ENCODE measurements around the gene S100A11. TPM values are rescaled to one million over a fixed set of nuclear protein-coding genes. Genes with fewer than 3 reads are reported as not detected.
"Not testable (repeated sequence)": the region's sequence is repeated elsewhere in the genome, so short reads cannot be mapped to it uniquely, and the experiment has no call there.

The S100A11 gene
- total RNA-seq, result 100 to 1,000 TPM; 317 to 578 (median 488) TPM

GRCh38 chr1:152036267-152037216 lies at the start of gene S100A11:
TSS of gene S100A11 (minus strand) at chr1:152037004. CDS start at chr1:152036915, 89 bp downstream.
- TF ChIP-seq CTCF (IDR thresholded peaks at IDR 0.05) (no peak), POLR2AphosphoS5 (IDR thresholded peaks at IDR 0.05) (peak; percentile 90 to 97), POLR2A (IDR thresholded peaks at IDR 0.05) (peak; percentile 90 to 99 (median 96)), EP300 (IDR thresholded peaks at IDR 0.05) (peak in 1 of 4 donors; percentile 31)
- 0 to 1% methylated on average over 50 to 53 of the region's 53 CpGs for WGBS, 2 donors
- H3K4me1 ChIP-seq, result peaks cover 21 to 49% (median 44%) of the 10 kb centered on the region in 4 donors
- no peaks in the 10 kb centered on the region for H3K9me3 ChIP-seq
- DNase-seq (peak; percentile 96 to 97), ATAC-seq (ENCODE audit: low FRiP score in 2 of 2) (peak; percentile 96 to 97)
- peak within 1 kb of the TSS; percentile 89 to 98 (median 95) for H3K27ac ChIP-seq
- H3K4me3 ChIP-seq, result peak within 1 kb of the TSS; percentile 59 to 87 (median 72)
- peaks cover 18 to 25% (median 19%) of the 10 kb centered on the region in 4 donors for H3K36me3 ChIP-seq
- no peaks in the 10 kb centered on the region for H3K27me3 ChIP-seq

- H3K4me3 ChIP-seq, result no peak overlapping the region
- H3K27me3 ChIP-seq, result no peaks in the 10 kb centered on the region
- TF ChIP-seq EP300 (IDR thresholded peaks at IDR 0.05) (no peak), POLR2AphosphoS5 (IDR thresholded peaks at IDR 0.05) (no peak), POLR2A (IDR thresholded peaks at IDR 0.05) (no peak), CTCF (IDR thresholded peaks at IDR 0.05) (no peak)
- no peak overlapping the region for H3K27ac ChIP-seq
- H3K36me3 ChIP-seq, result no peaks in the 10 kb centered on the region
- ATAC-seq (ENCODE audit: low FRiP score in 2 of 2), result no peak
- H3K9me3 ChIP-seq, result no peaks in the 10 kb centered on the region
- H3K4me1 ChIP-seq, result no peaks in the 10 kb centered on the region
- DNase-seq, result no peak
- WGBS, 2 donors, result 54 to 71% methylated on average over 1 of the region's 1 CpG
Measured at GRCh38 chr1:152084853-152085252, 48.0 kb upstream of the S100A11 start.

GRCh38 chr1:152081026-152081425 lies 44.2 kb upstream of the S100A11 start:
- H3K27ac ChIP-seq; H3K4me1 ChIP-seq; H3K27me3 ChIP-seq; H3K36me3 ChIP-seq; H3K9me3 ChIP-seq; H3K4me3 ChIP-seq; ATAC-seq (ENCODE audit: low FRiP score in 2 of 2): not testable (repeated sequence)
- peak in 1 of 2 donors; percentile 73 for DNase-seq
- WGBS, 2 donors, result 95 to 97% methylated on average over 5 to 15 of the region's 17 CpGs

- H3K27ac ChIP-seq; ATAC-seq (ENCODE audit: low FRiP score in 2 of 2); H3K4me1 ChIP-seq; H3K36me3 ChIP-seq; H3K9me3 ChIP-seq; H3K4me3 ChIP-seq; H3K27me3 ChIP-seq: not testable (repeated sequence)
- WGBS, 2 donors, result 83 to 94% methylated on average over 15 to 17 of the region's 17 CpGs
- DNase-seq, result peak in 1 of 2 donors; percentile 41
Measured at GRCh38 chr1:152080494-152080893, 43.7 kb upstream of the S100A11 start.

- H3K27ac ChIP-seq, result no peak overlapping the region
- no peaks in the 10 kb centered on the region for H3K4me1 ChIP-seq
- TF ChIP-seq CTCF (IDR thresholded peaks at IDR 0.05) (no peak), POLR2A (IDR thresholded peaks at IDR 0.05) (no peak), POLR2AphosphoS5 (IDR thresholded peaks at IDR 0.05) (no peak), EP300 (IDR thresholded peaks at IDR 0.05) (no peak)
- no peaks in the 10 kb centered on the region for H3K9me3 ChIP-seq
- 76 to 92% methylated on average over 11 to 23 of the region's 24 CpGs for WGBS, 2 donors
- H3K27me3 ChIP-seq, result no peaks in the 10 kb centered on the region
- DNase-seq, result peak in 1 of 2 donors; percentile 51
- H3K36me3 ChIP-seq, result no peaks in the 10 kb centered on the region
- H3K4me3 ChIP-seq, result no peak overlapping the region
- ATAC-seq (ENCODE audit: low FRiP score in 2 of 2), result no peak
Measured at GRCh38 chr1:152078831-152079441, 42.1 kb upstream of the S100A11 start.
